Stimulated activated memory B cell treated with anti-CD40 and anti-IgM and Interleukin-4, amounts not matched to agents 10 μg/mL and 1 μg/mL and 100 μg/mL, for 72 hours (primary cell): Measurements from ENCODE around the gene OR13J1.
"Not testable (repeated sequence)": the region's sequence is repeated elsewhere in the genome, so short reads cannot be mapped to it uniquely, and the experiment has no call there.

Experiments used
- ATAC-seq: fragments of 150-1000 bp; cut with Tn5 transposase; 2 replicates; pipeline ENCODE4 v1.10.0; 2021
- H3K27ac Mint-ChIP-seq: one replicate; pipeline ENCODE4 v1.8.0; 2022; ENCODE audit warnings: mild to moderate bottlenecking, mixed read lengths
- H3K27me3 Mint-ChIP-seq: one replicate; pipeline ENCODE4 v1.8.0; 2022; ENCODE audit warnings: mixed read lengths
- H3K36me3 Mint-ChIP-seq: one replicate; pipeline ENCODE4 v1.8.0; 2022; ENCODE audit warnings: mixed read lengths
- H3K4me1 Mint-ChIP-seq: one replicate; pipeline ENCODE4 v1.8.0; 2022; ENCODE audit warnings: mixed read lengths
- H3K4me3 Mint-ChIP-seq: one replicate; pipeline ENCODE4 v1.8.0; 2022; ENCODE audit warnings: mild to moderate bottlenecking, moderate library complexity, mixed read lengths
- H3K9me3 Mint-ChIP-seq: one replicate; pipeline ENCODE4 v1.8.0; 2022; ENCODE audit warnings: mixed read lengths

The OR13J1 gene

GRCh38 chr9:35907711-35908503 lies 37.7 kb upstream of the OR13J1 start:
- Mint-ChIP-seq H3K27ac (no peak overlapping the region), H3K4me1 (peaks cover 11% of the 10 kb centered on the region), H3K9me3 (no peaks in the 10 kb centered on the region), H3K36me3 (no peaks in the 10 kb centered on the region), H3K27me3 (peaks cover 43% of the 10 kb centered on the region), H3K4me3 (no peak overlapping the region)
- no peak for ATAC-seq

DNA sequence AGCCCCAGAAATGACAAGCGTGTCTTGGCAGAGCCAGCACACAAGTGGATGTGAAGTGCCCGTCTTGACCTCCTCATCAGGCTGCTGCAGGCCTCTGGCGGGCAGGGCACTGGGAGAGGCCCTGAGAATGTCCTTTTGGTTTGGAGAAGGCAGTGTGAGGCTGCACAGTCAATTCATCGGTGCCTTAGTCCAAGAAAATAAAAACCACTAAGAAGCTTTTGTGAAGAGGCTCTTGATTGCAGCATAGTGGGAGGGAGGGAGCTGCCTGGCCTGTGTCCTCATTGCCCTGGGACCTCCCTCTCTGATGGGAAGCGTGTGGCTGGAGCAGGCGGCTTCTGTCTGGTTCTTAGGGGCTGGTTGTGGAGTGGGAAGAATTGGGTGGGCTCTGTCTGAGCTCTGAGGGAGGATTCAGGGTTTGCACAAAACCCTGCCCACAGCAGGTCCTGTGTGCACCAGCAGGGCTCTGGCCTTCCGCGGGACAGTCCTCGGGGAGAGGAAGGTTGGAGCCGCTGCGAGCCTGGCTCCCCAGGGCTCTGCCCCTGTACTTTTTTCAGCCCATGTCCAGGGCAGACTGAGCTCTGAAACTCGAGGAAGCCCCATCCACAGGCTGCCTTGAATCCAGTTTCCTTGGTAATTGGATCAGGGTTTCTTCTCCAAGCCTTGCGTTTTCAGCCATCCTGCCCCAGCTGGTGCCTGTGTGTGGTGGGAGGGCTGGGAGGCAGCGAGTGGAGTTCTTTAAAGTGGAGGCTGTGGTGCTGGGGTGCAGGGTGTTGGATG lies 36.9 kb upstream of the OR13J1 start:
- Mint-ChIP-seq H3K9me3 (no peaks in the 10 kb centered on the region), H3K36me3 (no peaks in the 10 kb centered on the region), H3K4me3 (no peak overlapping the region), H3K27me3 (peaks cover 43% of the 10 kb centered on the region), H3K4me1 (peaks cover 11% of the 10 kb centered on the region), H3K27ac (no peak overlapping the region)
- no peak for ATAC-seq

DNA sequence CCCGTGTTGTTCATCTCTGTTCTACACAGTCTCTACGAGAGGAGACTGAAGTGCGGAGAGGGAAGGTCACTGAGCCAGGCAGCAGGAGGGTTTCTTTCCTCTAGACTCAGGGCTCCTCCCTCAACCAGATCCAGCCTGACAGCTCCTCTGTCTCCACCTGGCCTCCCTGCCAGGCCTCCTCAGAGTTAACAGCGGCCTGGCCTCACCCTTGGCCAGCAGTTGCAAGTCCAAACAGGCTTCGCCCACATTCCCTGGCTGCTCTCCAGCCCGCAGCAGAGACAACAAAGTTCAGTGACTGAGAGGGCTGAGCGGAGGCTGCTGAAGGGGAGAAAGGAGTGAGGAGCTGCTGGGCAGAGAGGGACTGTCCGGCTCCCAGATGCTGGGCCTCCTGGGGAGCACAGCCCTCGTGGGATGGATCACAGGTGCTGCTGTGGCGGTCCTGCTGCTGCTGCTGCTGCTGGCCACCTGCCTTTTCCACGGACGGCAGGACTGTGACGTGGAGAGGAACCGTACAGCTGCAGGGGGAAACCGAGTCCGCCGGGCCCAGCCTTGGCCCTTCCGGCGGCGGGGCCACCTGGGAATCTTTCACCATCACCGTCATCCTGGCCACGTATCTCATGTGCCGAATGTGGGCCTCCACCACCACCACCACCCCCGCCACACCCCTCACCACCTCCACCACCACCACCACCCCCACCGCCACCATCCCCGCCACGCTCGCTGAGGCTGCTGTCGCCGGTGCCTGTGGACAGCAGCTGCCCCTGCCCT lies 35.9 kb upstream of the OR13J1 start, which contains the start of gene HRCT1:
Gene HRCT1 (plus strand): TSS at position 291 of the 768 bp plus-strand sequence. CDS start 86 bp downstream, at position 377.
- no peak within 1 kb of the TSS for H3K4me3 Mint-ChIP-seq
- peaks cover 11% of the 10 kb centered on the region for H3K4me1 Mint-ChIP-seq
- H3K36me3 Mint-ChIP-seq = no peaks in the 10 kb centered on the region
- no peaks in the 10 kb centered on the region for H3K9me3 Mint-ChIP-seq
- ATAC-seq = no peak
- H3K27ac Mint-ChIP-seq = no peak within 1 kb of the TSS
- peaks cover 49% of the 10 kb centered on the region for H3K27me3 Mint-ChIP-seq

GRCh38 chr9:35905051-35905781 lies 35.0 kb upstream of the OR13J1 start:
- no peaks in the 10 kb centered on the region for H3K9me3 Mint-ChIP-seq
- H3K4me3 Mint-ChIP-seq = no peak overlapping the region
- peaks cover 47% of the 10 kb centered on the region for H3K27me3 Mint-ChIP-seq
- H3K4me1 Mint-ChIP-seq = peaks cover 6% of the 10 kb centered on the region
- H3K27ac Mint-ChIP-seq = no peak overlapping the region
- H3K36me3 Mint-ChIP-seq = no peaks in the 10 kb centered on the region
- peak; percentile 13 for ATAC-seq

DNA sequence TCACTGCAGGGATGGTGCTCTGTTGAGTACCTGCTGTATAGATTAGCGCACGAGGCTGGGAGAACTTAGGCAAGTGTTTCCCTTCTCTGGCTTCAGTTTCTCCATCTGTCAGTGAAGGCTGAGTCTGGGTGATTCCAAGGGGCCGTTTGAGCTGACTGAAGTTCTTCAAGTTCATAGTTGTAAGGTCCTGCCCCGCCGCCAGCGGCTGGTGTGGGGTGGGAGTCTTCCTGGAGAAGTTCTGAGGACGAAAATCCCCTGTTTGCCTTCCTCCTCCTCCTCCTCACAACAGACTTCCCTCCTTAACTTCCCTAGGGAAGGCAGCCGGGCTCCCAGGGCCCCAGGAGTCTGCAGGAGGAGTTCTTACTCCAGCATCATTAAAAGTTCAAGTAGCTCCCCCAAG lies 34.1 kb upstream of the OR13J1 start:
- no peaks in the 10 kb centered on the region for H3K9me3 Mint-ChIP-seq
- peaks cover 6% of the 10 kb centered on the region for H3K4me1 Mint-ChIP-seq
- peaks cover 46% of the 10 kb centered on the region for H3K27me3 Mint-ChIP-seq
- ATAC-seq = no peak
- H3K36me3 Mint-ChIP-seq = no peaks in the 10 kb centered on the region
- H3K4me3 Mint-ChIP-seq = no peak overlapping the region
- no peak overlapping the region for H3K27ac Mint-ChIP-seq

DNA sequence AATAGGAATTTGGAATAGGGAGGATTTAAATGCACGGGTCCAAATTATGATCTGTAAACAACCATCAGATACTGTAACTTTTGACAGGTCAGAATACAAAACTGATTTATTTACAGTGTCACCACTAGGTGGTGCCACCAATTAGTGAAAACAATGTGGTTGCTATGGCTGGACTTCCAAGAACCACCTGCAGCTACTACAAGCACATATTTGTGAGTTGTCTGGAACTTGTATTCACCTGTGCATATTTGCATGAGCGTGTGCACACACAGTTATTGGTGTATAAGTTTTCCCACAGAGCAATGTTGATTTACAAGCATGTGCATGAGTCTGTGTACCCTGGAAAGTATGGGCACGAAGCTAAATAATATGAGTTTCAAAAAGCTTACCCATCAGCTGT lies 32.8 kb upstream of the OR13J1 start:
- peaks cover 2% of the 10 kb centered on the region for H3K4me1 Mint-ChIP-seq
- ATAC-seq = no peak
- no peaks in the 10 kb centered on the region for H3K9me3 Mint-ChIP-seq
- no peaks in the 10 kb centered on the region for H3K36me3 Mint-ChIP-seq
- H3K27ac Mint-ChIP-seq = no peak overlapping the region
- H3K4me3 Mint-ChIP-seq = no peak overlapping the region
- H3K27me3 Mint-ChIP-seq = peaks cover 38% of the 10 kb centered on the region

GRCh38 chr9:35899021-35899420 lies 28.8 kb upstream of the OR13J1 start:
- no peak overlapping the region for H3K4me3 Mint-ChIP-seq
- no peak overlapping the region for H3K27ac Mint-ChIP-seq
- H3K9me3 Mint-ChIP-seq = no peaks in the 10 kb centered on the region
- H3K4me1 Mint-ChIP-seq = no peaks in the 10 kb centered on the region
- H3K27me3 Mint-ChIP-seq = peaks cover 32% of the 10 kb centered on the region
- H3K36me3 Mint-ChIP-seq = no peaks in the 10 kb centered on the region
- no peak for ATAC-seq

GRCh38 chr9:35898337-35898736 lies 28.1 kb upstream of the OR13J1 start:
- Mint-ChIP-seq H3K27me3 (peaks cover 32% of the 10 kb centered on the region), H3K4me3 (no peak overlapping the region), H3K9me3 (no peaks in the 10 kb centered on the region), H3K4me1 (no peaks in the 10 kb centered on the region), H3K27ac (no peak overlapping the region), H3K36me3 (no peaks in the 10 kb centered on the region)
- ATAC-seq = no peak

DNA sequence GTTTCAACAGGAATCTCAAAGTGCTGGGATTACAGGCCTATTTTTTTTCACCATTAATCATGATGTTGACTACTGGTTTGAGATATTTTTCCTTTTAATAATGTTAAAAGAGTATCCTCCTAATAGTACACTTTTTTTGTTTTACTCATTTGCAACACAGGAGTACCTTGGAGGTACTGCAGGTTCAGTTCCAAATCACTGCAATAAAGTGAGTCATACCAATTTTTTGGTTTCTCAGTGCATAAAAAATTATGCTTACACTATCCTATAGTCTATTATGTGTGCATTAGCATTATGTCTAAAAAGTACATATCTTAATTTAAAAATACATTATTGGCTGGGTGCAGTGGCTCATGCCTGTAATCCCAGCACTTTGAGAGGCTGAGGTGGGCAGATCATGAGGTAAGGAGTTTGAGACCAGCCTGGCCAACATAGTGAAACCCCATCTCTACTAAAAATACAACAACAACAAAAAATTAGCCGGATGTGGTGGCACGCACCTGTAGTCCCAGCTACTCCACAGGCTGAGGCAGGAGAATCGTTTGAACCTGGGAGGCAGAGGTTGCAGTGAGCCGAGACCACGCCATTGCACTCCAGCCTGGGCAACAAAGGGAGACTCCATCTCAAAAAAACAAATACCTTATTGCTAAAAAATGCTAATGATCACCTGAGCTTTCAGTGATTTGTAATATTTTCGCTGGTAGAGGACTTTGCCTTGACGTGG lies 27.3 kb upstream of the OR13J1 start:
- not testable (repeated sequence) for H3K27ac Mint-ChIP-seq, ATAC-seq, H3K4me3 Mint-ChIP-seq, H3K36me3 Mint-ChIP-seq, H3K9me3 Mint-ChIP-seq, H3K4me1 Mint-ChIP-seq
- H3K27me3 Mint-ChIP-seq = peaks cover 32% of the 10 kb centered on the region

- no peak for ATAC-seq
- peaks cover 39% of the 10 kb centered on the region for H3K27me3 Mint-ChIP-seq
- no peak overlapping the region for H3K27ac Mint-ChIP-seq
- H3K9me3 Mint-ChIP-seq = no peaks in the 10 kb centered on the region
- H3K36me3 Mint-ChIP-seq = no peaks in the 10 kb centered on the region
- no peak overlapping the region for H3K4me3 Mint-ChIP-seq
- H3K4me1 Mint-ChIP-seq = no peaks in the 10 kb centered on the region
Observed at GRCh38 chr9:35896570-35896969, 26.4 kb upstream of the OR13J1 start.

GRCh38 chr9:35892051-35892450 lies 21.9 kb upstream of the OR13J1 start:
- Mint-ChIP-seq H3K4me1 (no peaks in the 10 kb centered on the region), H3K4me3 (no peak overlapping the region), H3K9me3 (no peaks in the 10 kb centered on the region), H3K27me3 (peaks cover 40% of the 10 kb centered on the region), H3K36me3 (no peaks in the 10 kb centered on the region), H3K27ac (no peak overlapping the region)
- no peak for ATAC-seq

GRCh38 chr9:35891646-35892045 lies 21.4 kb upstream of the OR13J1 start:
- H3K27me3 Mint-ChIP-seq = peaks cover 40% of the 10 kb centered on the region

GRCh38 chr9:35884908-35885307 lies 14.7 kb upstream of the OR13J1 start:
- ATAC-seq, H3K27me3 Mint-ChIP-seq, H3K36me3 Mint-ChIP-seq, H3K27ac Mint-ChIP-seq, H3K4me3 Mint-ChIP-seq, H3K9me3 Mint-ChIP-seq, H3K4me1 Mint-ChIP-seq: not testable (repeated sequence)

More at GRCh38 chr9:35891646-35892045, 21.4 kb upstream of the OR13J1 start:
- Mint-ChIP-seq H3K4me3 (no peak overlapping the region), H3K27ac (no peak overlapping the region), H3K4me1 (no peaks in the 10 kb centered on the region), H3K36me3 (no peaks in the 10 kb centered on the region), H3K9me3 (no peaks in the 10 kb centered on the region)
- ATAC-seq = no peak

GRCh38 chr9:35882996-35883395 lies 12.8 kb upstream of the OR13J1 start:
- peaks cover under 1% of the 10 kb centered on the region for H3K36me3 Mint-ChIP-seq
- no peaks in the 10 kb centered on the region for H3K4me1 Mint-ChIP-seq
- ATAC-seq = no peak
- H3K4me3 Mint-ChIP-seq = no peak overlapping the region
- H3K27me3 Mint-ChIP-seq = peaks cover 9% of the 10 kb centered on the region
- H3K27ac Mint-ChIP-seq = no peak overlapping the region
- H3K9me3 Mint-ChIP-seq = no peaks in the 10 kb centered on the region
